HG03108 (cell line): ENCODE data around the gene SHTN1.

Source experiments
- ATAC-seq: cut with Tn5 transposase; IDR thresholded peaks from one replicate; pipeline ENCODE4 v1.9.1; 2021; ENCODE audit warnings: moderate library complexity; ENCODE audit not compliant: unreplicated experiment

SHTN1 gene, protein sequence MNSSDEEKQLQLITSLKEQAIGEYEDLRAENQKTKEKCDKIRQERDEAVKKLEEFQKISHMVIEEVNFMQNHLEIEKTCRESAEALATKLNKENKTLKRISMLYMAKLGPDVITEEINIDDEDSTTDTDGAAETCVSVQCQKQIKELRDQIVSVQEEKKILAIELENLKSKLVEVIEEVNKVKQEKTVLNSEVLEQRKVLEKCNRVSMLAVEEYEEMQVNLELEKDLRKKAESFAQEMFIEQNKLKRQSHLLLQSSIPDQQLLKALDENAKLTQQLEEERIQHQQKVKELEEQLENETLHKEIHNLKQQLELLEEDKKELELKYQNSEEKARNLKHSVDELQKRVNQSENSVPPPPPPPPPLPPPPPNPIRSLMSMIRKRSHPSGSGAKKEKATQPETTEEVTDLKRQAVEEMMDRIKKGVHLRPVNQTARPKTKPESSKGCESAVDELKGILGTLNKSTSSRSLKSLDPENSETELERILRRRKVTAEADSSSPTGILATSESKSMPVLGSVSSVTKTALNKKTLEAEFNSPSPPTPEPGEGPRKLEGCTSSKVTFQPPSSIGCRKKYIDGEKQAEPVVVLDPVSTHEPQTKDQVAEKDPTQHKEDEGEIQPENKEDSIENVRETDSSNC

DNA sequence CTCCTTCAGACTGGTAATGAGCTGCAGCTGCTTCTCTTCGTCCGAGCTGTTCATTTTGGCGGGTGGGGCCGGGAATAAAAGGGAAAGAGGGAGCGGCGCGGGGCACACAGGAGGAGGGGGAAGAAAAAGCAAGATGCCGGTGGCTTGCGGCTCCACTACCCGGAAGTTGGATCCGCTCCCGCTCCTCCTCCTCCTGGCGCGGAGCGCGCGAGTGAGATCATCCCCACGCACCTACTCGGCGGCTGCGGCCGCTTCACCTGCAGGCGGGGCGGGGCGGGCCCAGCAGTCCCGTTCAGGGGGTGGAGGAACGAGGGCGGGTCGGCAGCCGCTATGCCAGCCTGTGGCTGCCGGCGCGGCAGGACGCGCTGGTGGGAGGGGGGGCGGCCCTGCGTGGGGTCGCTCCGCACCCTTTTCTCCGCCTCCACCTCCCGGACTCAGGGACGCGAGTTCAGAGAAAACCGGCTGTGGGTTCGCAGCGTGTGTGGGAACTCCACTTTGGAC lies at the start of gene SHTN1:
TSS of gene SHTN1 (minus strand) at position 162 of the 501 bp plus-strand sequence. CDS start at position 54, 108 bp downstream.
- ATAC-seq: peak; percentile 31

- no peak for ATAC-seq
Measured at GRCh38 chr10:117053482-117053881, 48.5 kb upstream of the SHTN1 start.

DNA sequence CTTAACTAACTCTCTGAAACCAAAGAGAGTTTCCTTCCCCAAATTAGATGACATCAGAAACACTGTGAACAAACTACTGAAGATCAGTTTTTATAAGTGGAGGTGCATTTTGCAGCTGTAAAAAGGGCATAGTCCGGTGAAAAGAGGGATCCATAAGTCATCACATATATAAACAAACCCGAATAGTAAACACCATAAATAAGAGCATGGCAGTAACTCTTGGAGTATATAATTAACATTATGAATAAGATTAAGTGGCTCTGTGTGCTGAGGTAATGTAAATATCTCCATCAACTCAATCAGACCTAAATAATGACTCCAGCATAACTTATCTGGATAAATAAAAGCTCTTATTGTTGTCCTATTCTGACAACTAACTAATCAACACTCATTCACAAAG lies 43.0 kb upstream of the SHTN1 start:
- ATAC-seq: no peak

GRCh38 chr10:117016266-117016665 lies 11.3 kb upstream of the SHTN1 start:
- no peak for ATAC-seq

GRCh38 chr10:117014835-117015234 lies 9.8 kb upstream of the SHTN1 start:
- ATAC-seq: no peak

- no peak for ATAC-seq
Measured at GRCh38 chr10:117007080-117007479, 2.1 kb upstream of the SHTN1 start.

GRCh38 chr10:117005527-117006055 lies 604 bp upstream of the SHTN1 start:
- no peak for ATAC-seq

- ATAC-seq: peak; percentile 43
Measured at GRCh38 chr10:117004227-117005025, 561 bp downstream of the SHTN1 start.

- ATAC-seq: no peak
Measured at GRCh38 chr10:117003336-117003735, 1.7 kb downstream of the SHTN1 start.

DNA sequence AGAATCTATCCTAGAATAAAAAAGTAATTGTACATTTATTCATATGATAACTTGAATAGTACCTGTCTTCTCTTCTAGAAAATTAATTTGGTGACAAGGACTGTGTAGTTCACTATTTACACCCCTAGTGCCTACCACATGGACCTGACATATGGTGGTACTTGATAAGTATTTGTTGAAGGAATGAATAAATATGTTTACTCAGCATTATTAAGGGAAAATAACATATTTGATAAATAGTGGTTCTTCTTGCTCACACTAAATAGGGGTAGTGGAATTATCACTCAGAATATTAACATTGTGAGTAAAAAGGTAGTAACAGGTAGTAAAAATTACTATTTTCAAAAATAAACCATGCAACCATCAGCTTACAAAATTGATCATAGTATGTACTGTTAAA lies 2.8 kb downstream of the SHTN1 start:
- no peak for ATAC-seq

- no peak for ATAC-seq
Measured at GRCh38 chr10:117001144-117001543, 3.8 kb downstream of the SHTN1 start.

DNA sequence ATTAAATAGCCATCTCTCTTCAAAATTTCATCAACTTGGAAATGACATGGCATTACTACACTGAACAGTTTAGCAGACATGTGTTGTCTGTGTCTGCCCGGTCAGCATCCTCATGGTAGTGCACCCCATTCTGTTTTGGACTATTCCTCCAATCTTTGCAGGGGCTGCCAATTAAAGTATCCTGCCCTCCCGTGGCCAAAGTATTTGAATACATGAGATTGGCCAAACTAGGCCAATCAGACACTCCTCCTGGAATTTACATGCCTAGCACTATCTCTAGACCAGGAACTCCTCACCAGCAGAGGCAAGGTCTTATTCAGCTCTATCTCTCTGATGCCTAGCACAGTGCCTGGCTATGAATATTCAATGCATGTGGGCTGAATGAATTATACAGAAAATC lies 4.4 kb downstream of the SHTN1 start:
- ATAC-seq: no peak

DNA sequence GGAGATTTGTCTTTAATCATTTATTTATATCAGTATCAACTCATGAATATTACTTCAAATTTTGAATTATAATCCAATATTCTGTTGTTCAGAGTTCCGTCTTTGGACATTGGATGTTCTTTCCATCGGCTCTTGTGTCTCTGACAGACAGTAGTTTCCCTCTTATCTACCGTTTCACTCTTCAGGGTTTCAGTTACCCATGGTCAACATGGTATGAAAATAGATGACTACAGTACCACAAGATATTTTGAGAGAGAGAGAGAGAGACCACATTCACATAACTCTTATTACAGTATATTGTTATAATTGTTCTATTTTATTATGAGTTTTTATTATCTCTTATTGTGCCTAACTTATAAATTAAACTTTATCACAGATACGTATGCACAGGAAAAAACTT lies 6.8 kb downstream of the SHTN1 start:
- ATAC-seq: no peak

- no peak for ATAC-seq
Measured at GRCh38 chr10:116997015-116997414, 8.0 kb downstream of the SHTN1 start.

- no peak for ATAC-seq
Measured at GRCh38 chr10:116995648-116996047, 9.3 kb downstream of the SHTN1 start.

DNA sequence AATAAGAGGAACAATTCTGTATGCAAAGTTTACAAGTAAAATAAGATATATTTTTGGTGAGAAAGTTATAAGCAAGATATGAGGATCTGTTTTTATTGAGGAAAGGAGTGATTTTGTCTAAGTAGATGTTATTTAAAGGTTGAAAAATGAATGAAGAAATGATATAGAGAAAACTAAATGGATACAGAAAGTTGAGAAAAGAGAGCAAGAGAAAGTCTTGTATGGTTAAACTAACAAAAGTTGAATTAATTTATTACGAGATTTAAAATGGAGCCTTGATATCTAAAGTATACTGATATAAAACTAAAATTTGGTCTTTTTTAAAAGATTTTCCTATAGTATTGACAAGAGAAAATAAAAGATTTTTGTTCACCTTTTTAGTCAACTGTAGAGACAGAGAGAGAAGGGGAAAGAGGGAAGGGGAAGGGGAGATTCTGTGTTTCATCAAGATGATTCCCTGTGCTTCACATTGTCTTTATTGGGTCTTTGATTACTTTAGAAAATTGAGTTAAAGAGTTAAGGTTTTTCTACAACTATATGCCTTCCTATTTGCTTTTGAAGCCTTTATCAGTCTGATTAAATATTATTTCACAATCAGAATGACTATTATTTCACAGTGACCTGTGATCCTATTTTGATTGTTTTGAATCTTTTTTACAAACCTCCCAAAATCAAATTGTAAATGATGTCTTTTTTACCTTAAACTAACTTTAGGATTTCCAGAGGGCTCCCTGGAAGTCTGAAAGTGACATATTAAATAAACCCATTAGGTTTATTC lies 10.7 kb downstream of the SHTN1 start:
- ATAC-seq: no peak

DNA sequence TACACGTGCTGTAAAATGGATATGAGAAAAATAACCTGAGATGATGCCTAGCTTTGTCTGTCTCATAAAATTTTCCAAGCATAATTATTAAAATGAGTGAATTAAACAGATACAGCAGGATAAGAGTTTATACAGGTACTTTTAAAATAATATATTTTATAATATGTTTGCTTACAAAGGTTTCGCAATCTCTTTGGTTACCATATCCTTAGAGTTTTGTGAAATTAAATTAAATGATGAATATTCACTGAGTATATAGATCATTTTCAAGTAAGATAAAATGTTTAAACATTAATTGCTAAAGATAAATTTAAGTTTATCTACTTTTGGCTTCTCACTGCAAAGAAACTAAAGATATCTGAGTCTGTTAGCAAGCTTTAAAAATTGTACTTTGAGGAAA lies 11.4 kb downstream of the SHTN1 start:
- ATAC-seq: no peak

DNA sequence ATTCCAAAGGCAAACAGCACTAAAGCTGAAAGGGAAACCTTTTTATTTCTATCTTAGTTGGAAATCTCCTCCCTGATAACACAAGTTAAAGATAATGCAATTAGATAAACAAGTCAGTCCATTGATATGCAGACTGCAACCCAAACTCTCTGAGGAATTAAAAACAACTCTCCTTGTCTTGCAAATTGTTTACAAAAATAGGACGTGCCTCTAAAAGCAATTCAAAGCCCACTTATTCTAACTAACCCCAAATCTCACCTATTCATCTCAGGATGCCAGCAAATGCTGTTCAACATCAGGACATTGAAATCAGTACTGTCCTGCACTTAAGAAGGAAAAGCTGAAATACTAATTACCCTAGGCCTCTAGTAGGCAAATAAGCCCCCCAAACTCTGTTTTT lies 12.8 kb downstream of the SHTN1 start:
- no peak for ATAC-seq

GRCh38 chr10:116990276-116990800 lies 14.6 kb downstream of the SHTN1 start:
- ATAC-seq: no peak

DNA sequence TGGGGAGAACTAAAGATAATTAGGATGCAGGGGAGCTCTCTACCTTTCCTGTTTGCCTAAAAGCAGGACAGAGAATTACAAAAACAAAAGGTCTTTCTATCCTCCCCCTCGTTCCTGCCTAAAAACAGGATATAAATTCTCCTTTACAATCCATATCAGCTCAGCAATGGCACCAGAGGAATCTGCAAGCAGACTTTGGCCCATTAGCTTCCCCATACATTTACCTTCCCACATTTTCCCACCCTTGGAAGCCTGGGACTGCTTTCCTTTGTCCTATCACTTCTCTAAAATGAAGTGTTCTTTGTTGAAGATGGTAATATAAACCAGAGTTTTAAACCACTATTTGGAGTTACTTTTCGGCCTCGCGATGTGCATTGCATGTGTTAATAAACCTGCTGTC lies 15.5 kb downstream of the SHTN1 start:
- no peak for ATAC-seq
